22Rv1 (cell line): Measurements from ENCODE around the gene ARID5A.

ENCODE experiments used
- ZFX ChIP-seq: fragments of 450-650 bp; IDR thresholded peaks from 2 replicates; pipeline ENCODE4 v1.6.1; 2017; ENCODE audit warnings: antibody characterized with exemption, borderline replicate concordance
- TF ChIP-seq, protein P1 (sequence below): fragments of 450-650 bp; IDR thresholded peaks from 2 replicates; pipeline ENCODE4 v1.5.1; 2017; ENCODE audit warnings: mild to moderate bottlenecking

DNA sequence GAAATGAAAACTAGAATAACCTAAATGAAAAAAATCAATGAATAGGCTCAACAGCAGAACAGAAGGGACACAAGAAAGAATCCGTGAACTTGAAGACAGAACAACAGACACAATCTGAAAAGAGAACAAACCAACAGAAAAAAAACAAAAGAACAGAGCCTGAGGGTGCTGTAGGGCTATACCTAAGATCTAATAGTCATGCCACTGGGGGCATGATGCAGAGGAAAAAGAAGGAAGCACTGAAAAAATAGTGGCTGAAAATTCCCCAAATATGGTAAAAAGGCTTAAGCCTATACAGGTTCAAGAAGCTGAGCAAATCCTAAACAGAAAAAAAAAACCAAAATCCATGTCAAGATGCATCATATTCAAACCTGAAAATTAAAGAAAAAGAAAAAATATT lies 51.3 kb downstream of the ARID5A start:
- TF ChIP-seq, protein P1, sequence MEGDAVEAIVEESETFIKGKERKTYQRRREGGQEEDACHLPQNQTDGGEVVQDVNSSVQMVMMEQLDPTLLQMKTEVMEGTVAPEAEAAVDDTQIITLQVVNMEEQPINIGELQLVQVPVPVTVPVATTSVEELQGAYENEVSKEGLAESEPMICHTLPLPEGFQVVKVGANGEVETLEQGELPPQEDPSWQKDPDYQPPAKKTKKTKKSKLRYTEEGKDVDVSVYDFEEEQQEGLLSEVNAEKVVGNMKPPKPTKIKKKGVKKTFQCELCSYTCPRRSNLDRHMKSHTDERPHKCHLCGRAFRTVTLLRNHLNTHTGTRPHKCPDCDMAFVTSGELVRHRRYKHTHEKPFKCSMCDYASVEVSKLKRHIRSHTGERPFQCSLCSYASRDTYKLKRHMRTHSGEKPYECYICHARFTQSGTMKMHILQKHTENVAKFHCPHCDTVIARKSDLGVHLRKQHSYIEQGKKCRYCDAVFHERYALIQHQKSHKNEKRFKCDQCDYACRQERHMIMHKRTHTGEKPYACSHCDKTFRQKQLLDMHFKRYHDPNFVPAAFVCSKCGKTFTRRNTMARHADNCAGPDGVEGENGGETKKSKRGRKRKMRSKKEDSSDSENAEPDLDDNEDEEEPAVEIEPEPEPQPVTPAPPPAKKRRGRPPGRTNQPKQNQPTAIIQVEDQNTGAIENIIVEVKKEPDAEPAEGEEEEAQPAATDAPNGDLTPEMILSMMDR = no peak
- TF ChIP-seq ZFX = no peak
